ENCODE data around the gene ZFYVE9.
"Not testable (repeated sequence)": the region's sequence is repeated elsewhere in the genome, so short reads cannot be mapped to it uniquely, and the experiment has no call there.

Gene ZFYVE9

GRCh38 chr1:52150445-52150844 is 8.6 kb downstream of the ZFYVE9 start:
- not testable (repeated sequence) for H3K36me3 ChIP-seq (ENCODE audit: control insufficient read depth in 5 of 5, insufficient read depth in 5 of 5, low read length in 5 of 5); H3K9me3 ChIP-seq (ENCODE audit: control insufficient read depth in 5 of 5, low read length in 5 of 5); H3K9ac ChIP-seq (ENCODE audit: low read length in 5 of 5); H3K4me3 ChIP-seq (ENCODE audit: low read depth in 1 of 5, low read length in 5 of 5); H3K27me3 ChIP-seq (ENCODE audit: control insufficient read depth in 5 of 5, insufficient read depth in 4 of 5, low read length in 5 of 5); H3K27ac ChIP-seq (ENCODE audit: low read depth, low read length)
- peaks cover 0 to 25% (median 22%) of the 10 kb centered on the region in 5 donors for H3K4me1 ChIP-seq (ENCODE audit: control insufficient read depth in 5 of 5, insufficient read depth in 5 of 5, low read length in 5 of 5)

- peaks cover 0 to 25% (median 22%) of the 10 kb centered on the region in 5 donors for H3K4me1 ChIP-seq (ENCODE audit: control insufficient read depth in 5 of 5, insufficient read depth in 5 of 5, low read length in 5 of 5)
- H3K36me3 ChIP-seq (ENCODE audit: control insufficient read depth in 5 of 5, insufficient read depth in 5 of 5, low read length in 5 of 5), result no peaks in the 10 kb centered on the region
- H3K9me3 ChIP-seq (ENCODE audit: control insufficient read depth in 5 of 5, low read length in 5 of 5), result no peaks in the 10 kb centered on the region
- H3K9ac ChIP-seq (ENCODE audit: low read length in 5 of 5), result no peak overlapping the region
- no peak overlapping the region for H3K27ac ChIP-seq (ENCODE audit: low read depth, low read length)
- no peaks in the 10 kb centered on the region for H3K27me3 ChIP-seq (ENCODE audit: control insufficient read depth in 5 of 5, insufficient read depth in 4 of 5, low read length in 5 of 5)
- H3K4me3 ChIP-seq (ENCODE audit: low read depth in 1 of 5, low read length in 5 of 5), result no peak overlapping the region
Measured at GRCh38 chr1:52150946-52151345, 9.1 kb downstream of the ZFYVE9 start.

GRCh38 chr1:52152572-52152971 is 10.7 kb downstream of the ZFYVE9 start:
- Histone ChIP-seq H3K27me3 (ENCODE audit: control insufficient read depth in 5 of 5, insufficient read depth in 4 of 5, low read length in 5 of 5) (no peaks in the 10 kb centered on the region), H3K4me3 (ENCODE audit: low read depth in 1 of 5, low read length in 5 of 5) (no peak overlapping the region), H3K9ac (ENCODE audit: low read length in 5 of 5) (no peak overlapping the region), H3K27ac (ENCODE audit: low read depth, low read length) (no peak overlapping the region), H3K4me1 (ENCODE audit: control insufficient read depth in 5 of 5, insufficient read depth in 5 of 5, low read length in 5 of 5) (peaks cover 0 to 25% (median 22%) of the 10 kb centered on the region in 5 donors), H3K9me3 (ENCODE audit: control insufficient read depth in 5 of 5, low read length in 5 of 5) (no peaks in the 10 kb centered on the region), H3K36me3 (ENCODE audit: control insufficient read depth in 5 of 5, insufficient read depth in 5 of 5, low read length in 5 of 5) (no peaks in the 10 kb centered on the region)

- no peak overlapping the region for H3K9ac ChIP-seq (ENCODE audit: low read length in 5 of 5)
- H3K9me3 ChIP-seq (ENCODE audit: control insufficient read depth in 5 of 5, low read length in 5 of 5), result no peaks in the 10 kb centered on the region
- no peaks in the 10 kb centered on the region for H3K36me3 ChIP-seq (ENCODE audit: control insufficient read depth in 5 of 5, insufficient read depth in 5 of 5, low read length in 5 of 5)
- H3K27me3 ChIP-seq (ENCODE audit: control insufficient read depth in 5 of 5, insufficient read depth in 4 of 5, low read length in 5 of 5), result no peaks in the 10 kb centered on the region
- no peak overlapping the region for H3K4me3 ChIP-seq (ENCODE audit: low read depth in 1 of 5, low read length in 5 of 5)
- H3K27ac ChIP-seq (ENCODE audit: low read depth, low read length), result no peak overlapping the region
- H3K4me1 ChIP-seq (ENCODE audit: control insufficient read depth in 5 of 5, insufficient read depth in 5 of 5, low read length in 5 of 5), result peaks cover 0 to 25% (median 22%) of the 10 kb centered on the region in 5 donors
Measured at GRCh38 chr1:52153010-52153409, 11.1 kb downstream of the ZFYVE9 start.

GRCh38 chr1:52153898-52154297 is 12.0 kb downstream of the ZFYVE9 start:
- no peak overlapping the region for H3K9ac ChIP-seq (ENCODE audit: low read length in 5 of 5)
- no peak overlapping the region for H3K27ac ChIP-seq (ENCODE audit: low read depth, low read length)
- no peaks in the 10 kb centered on the region for H3K36me3 ChIP-seq (ENCODE audit: control insufficient read depth in 5 of 5, insufficient read depth in 5 of 5, low read length in 5 of 5)
- H3K4me3 ChIP-seq (ENCODE audit: low read depth in 1 of 5, low read length in 5 of 5), result no peak overlapping the region
- H3K27me3 ChIP-seq (ENCODE audit: control insufficient read depth in 5 of 5, insufficient read depth in 4 of 5, low read length in 5 of 5), result no peaks in the 10 kb centered on the region
- H3K9me3 ChIP-seq (ENCODE audit: control insufficient read depth in 5 of 5, low read length in 5 of 5), result no peaks in the 10 kb centered on the region
- peaks cover 0 to 25% (median 22%) of the 10 kb centered on the region in 5 donors for H3K4me1 ChIP-seq (ENCODE audit: control insufficient read depth in 5 of 5, insufficient read depth in 5 of 5, low read length in 5 of 5)

- H3K4me1 ChIP-seq (ENCODE audit: control insufficient read depth in 5 of 5, insufficient read depth in 5 of 5, low read length in 5 of 5), result peaks cover 0 to 15% (median 10%) of the 10 kb centered on the region in 5 donors
- no peaks in the 10 kb centered on the region for H3K9me3 ChIP-seq (ENCODE audit: control insufficient read depth in 5 of 5, low read length in 5 of 5)
- no peak overlapping the region for H3K4me3 ChIP-seq (ENCODE audit: low read depth in 1 of 5, low read length in 5 of 5)
- no peak overlapping the region for H3K27ac ChIP-seq (ENCODE audit: low read depth, low read length)
- no peaks in the 10 kb centered on the region for H3K27me3 ChIP-seq (ENCODE audit: control insufficient read depth in 5 of 5, insufficient read depth in 4 of 5, low read length in 5 of 5)
- no peaks in the 10 kb centered on the region for H3K36me3 ChIP-seq (ENCODE audit: control insufficient read depth in 5 of 5, insufficient read depth in 5 of 5, low read length in 5 of 5)
- no peak overlapping the region for H3K9ac ChIP-seq (ENCODE audit: low read length in 5 of 5)
Measured at GRCh38 chr1:52156460-52156859, 14.6 kb downstream of the ZFYVE9 start.

GRCh38 chr1:52157582-52157981 is 15.7 kb downstream of the ZFYVE9 start:
- H3K4me3 ChIP-seq (ENCODE audit: low read depth in 1 of 5, low read length in 5 of 5), result no peak overlapping the region
- no peak overlapping the region for H3K27ac ChIP-seq (ENCODE audit: low read depth, low read length)
- no peaks in the 10 kb centered on the region for H3K9me3 ChIP-seq (ENCODE audit: control insufficient read depth in 5 of 5, low read length in 5 of 5)
- no peaks in the 10 kb centered on the region for H3K27me3 ChIP-seq (ENCODE audit: control insufficient read depth in 5 of 5, insufficient read depth in 4 of 5, low read length in 5 of 5)
- no peak overlapping the region for H3K9ac ChIP-seq (ENCODE audit: low read length in 5 of 5)
- H3K4me1 ChIP-seq (ENCODE audit: control insufficient read depth in 5 of 5, insufficient read depth in 5 of 5, low read length in 5 of 5), result peaks cover 0 to 15% (median 10%) of the 10 kb centered on the region in 5 donors
- no peaks in the 10 kb centered on the region for H3K36me3 ChIP-seq (ENCODE audit: control insufficient read depth in 5 of 5, insufficient read depth in 5 of 5, low read length in 5 of 5)

- Histone ChIP-seq H3K4me1 (ENCODE audit: control insufficient read depth in 5 of 5, insufficient read depth in 5 of 5, low read length in 5 of 5) (peaks cover 0 to 10% (median 8%) of the 10 kb centered on the region in 5 donors), H3K27ac (ENCODE audit: low read depth, low read length) (no peak overlapping the region)
Measured at GRCh38 chr1:52158218-52158617, 16.3 kb downstream of the ZFYVE9 start.

GRCh38 chr1:52159033-52159789 is 17.3 kb downstream of the ZFYVE9 start:
- H3K9ac ChIP-seq (ENCODE audit: low read length in 5 of 5), result no peak overlapping the region
- H3K9me3 ChIP-seq (ENCODE audit: control insufficient read depth in 5 of 5, low read length in 5 of 5), result no peaks in the 10 kb centered on the region
- no peaks in the 10 kb centered on the region for H3K36me3 ChIP-seq (ENCODE audit: control insufficient read depth in 5 of 5, insufficient read depth in 5 of 5, low read length in 5 of 5)
- no peak overlapping the region for H3K27ac ChIP-seq (ENCODE audit: low read depth, low read length)
- no peaks in the 10 kb centered on the region for H3K27me3 ChIP-seq (ENCODE audit: control insufficient read depth in 5 of 5, insufficient read depth in 4 of 5, low read length in 5 of 5)
- no peak overlapping the region for H3K4me3 ChIP-seq (ENCODE audit: low read depth in 1 of 5, low read length in 5 of 5)
- H3K4me1 ChIP-seq (ENCODE audit: control insufficient read depth in 5 of 5, insufficient read depth in 5 of 5, low read length in 5 of 5), result peaks cover 0 to under 1% (median 0%) of the 10 kb centered on the region in 5 donors

More at GRCh38 chr1:52158218-52158617, 16.3 kb downstream of the ZFYVE9 start:
- no peaks in the 10 kb centered on the region for H3K27me3 ChIP-seq (ENCODE audit: control insufficient read depth in 5 of 5, insufficient read depth in 4 of 5, low read length in 5 of 5)
- no peak overlapping the region for H3K9ac ChIP-seq (ENCODE audit: low read length in 5 of 5)
- H3K4me3 ChIP-seq (ENCODE audit: low read depth in 1 of 5, low read length in 5 of 5), result no peak overlapping the region
- no peaks in the 10 kb centered on the region for H3K9me3 ChIP-seq (ENCODE audit: control insufficient read depth in 5 of 5, low read length in 5 of 5)
- H3K36me3 ChIP-seq (ENCODE audit: control insufficient read depth in 5 of 5, insufficient read depth in 5 of 5, low read length in 5 of 5), result no peaks in the 10 kb centered on the region

GRCh38 chr1:52162947-52163346 is 21.1 kb downstream of the ZFYVE9 start:
- Histone ChIP-seq H3K27me3 (ENCODE audit: control insufficient read depth in 5 of 5, insufficient read depth in 4 of 5, low read length in 5 of 5) (no peaks in the 10 kb centered on the region), H3K9me3 (ENCODE audit: control insufficient read depth in 5 of 5, low read length in 5 of 5) (no peaks in the 10 kb centered on the region), H3K9ac (ENCODE audit: low read length in 5 of 5) (no peak overlapping the region), H3K4me3 (ENCODE audit: low read depth in 1 of 5, low read length in 5 of 5) (no peak overlapping the region), H3K36me3 (ENCODE audit: control insufficient read depth in 5 of 5, insufficient read depth in 5 of 5, low read length in 5 of 5) (no peaks in the 10 kb centered on the region), H3K27ac (ENCODE audit: low read depth, low read length) (no peak overlapping the region), H3K4me1 (ENCODE audit: control insufficient read depth in 5 of 5, insufficient read depth in 5 of 5, low read length in 5 of 5) (no peaks in the 10 kb centered on the region)
